Peyer's patch (tissue), 4 donors: ENCODE data around the gene PTPN3. TPM values are rescaled to one million over a fixed set of nuclear protein-coding genes. Genes with fewer than 3 reads are reported as not detected.

ENCODE experiments used
- DNase-seq, 3 donors: peaks; one replicate each; pipeline ENCODE4 v3.0.0-alpha.2; 2017 to 2019
- H3K27ac ChIP-seq, 4 donors: fragments of 200-600 bp; sonication (generic); one replicate each; pipeline ENCODE4 v1.5.1; 2016 to 2019
- H3K27me3 ChIP-seq, 2 donors: fragments of 200-600 bp; sonication (generic); one replicate each; pipeline ENCODE4 v1.5.1; 2019
- H3K36me3 ChIP-seq, 3 donors: fragments of 200-600 bp; sonication (generic); one replicate each; pipeline ENCODE4 v1.5.1; 2016 to 2019
- H3K4me1 ChIP-seq, 4 donors: fragments of 200-600 bp; sonication (generic); one replicate each; pipeline ENCODE4 v1.5.1; 2016 to 2019
- H3K4me3 ChIP-seq, 4 donors: fragments of 200-600 bp; sonication (generic); 1 replicate in 3 of 4; 2 replicates in 1 of 4; pipeline ENCODE4 v1.5.1; 2016 to 2019; ENCODE audit warnings: mild to moderate bottlenecking in 1 of 4
- H3K9me3 ChIP-seq, 4 donors: fragments of 200-600 bp; sonication (generic); one replicate each; pipeline ENCODE4 v1.5.1; 2016 to 2019; ENCODE audit warnings: mild to moderate bottlenecking in 1 of 4
- POLR2A ChIP-seq, 2 donors: fragments of 450-650 bp; IDR thresholded peaks; one replicate each; pipeline ENCODE4 v1.5.1; 2017; ENCODE audit warnings: antibody characterized with exemption in 2 of 2, mild to moderate bottlenecking in 2 of 2, moderate library complexity in 2 of 2
- total RNA-seq, 4 donors: library from RNA; depleted of rRNA; stranded (reverse); fragments of >200 nt; gene quantifications; one replicate each; pipeline ENCODE4 v1.1.0, GENCODE V29; 2016
- TF ChIP-seq, protein P1 (sequence below), 6 experiments: fragments of 450-650 bp in 4 of 6; fragments of 200-600 bp in 2 of 6; sonication (generic) in 1 of 6; IDR thresholded peaks; one replicate each; pipeline ENCODE4 v1.5.1; 2017 to 2019; ENCODE audit warnings: antibody characterized with exemption in 6 of 6, mild to moderate bottlenecking in 3 of 6, moderate library complexity in 1 of 6

The PTPN3 gene
- total RNA-seq, 4 donors from 2014 or later: 17.3 to 53.6 (median 37.4) TPM

DNA sequence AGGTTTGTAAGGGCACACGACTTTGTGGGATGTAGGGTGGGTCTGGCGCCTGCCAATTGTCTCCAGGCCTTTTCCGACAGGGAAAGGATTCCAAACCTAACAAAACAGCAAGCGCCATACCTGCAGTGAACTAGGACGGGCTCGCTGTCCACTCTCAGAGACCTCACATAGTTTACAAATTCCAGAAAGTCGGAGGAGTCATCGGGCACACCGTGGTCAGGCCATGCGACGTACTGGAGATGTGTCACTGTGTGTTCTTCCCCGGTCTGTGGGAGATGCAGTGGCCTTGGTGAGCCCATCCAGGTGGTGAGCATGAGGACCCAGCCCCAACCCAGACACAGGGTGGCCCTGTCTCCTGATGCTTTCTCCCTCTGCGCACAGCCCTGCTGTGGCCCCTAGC is 115.9 kb downstream of the PTPN3 start:
- H3K27ac ChIP-seq: no peak overlapping the region
- DNase-seq: no peak
- no peaks in the 10 kb centered on the region for H3K27me3 ChIP-seq
- no peaks in the 10 kb centered on the region for H3K9me3 ChIP-seq
- H3K36me3 ChIP-seq: peaks cover 0 to 45% (median 0%) of the 10 kb centered on the region in 3 donors
- TF ChIP-seq POLR2A (IDR thresholded peaks at IDR 0.05): no peak
- TF ChIP-seq, protein P1, sequence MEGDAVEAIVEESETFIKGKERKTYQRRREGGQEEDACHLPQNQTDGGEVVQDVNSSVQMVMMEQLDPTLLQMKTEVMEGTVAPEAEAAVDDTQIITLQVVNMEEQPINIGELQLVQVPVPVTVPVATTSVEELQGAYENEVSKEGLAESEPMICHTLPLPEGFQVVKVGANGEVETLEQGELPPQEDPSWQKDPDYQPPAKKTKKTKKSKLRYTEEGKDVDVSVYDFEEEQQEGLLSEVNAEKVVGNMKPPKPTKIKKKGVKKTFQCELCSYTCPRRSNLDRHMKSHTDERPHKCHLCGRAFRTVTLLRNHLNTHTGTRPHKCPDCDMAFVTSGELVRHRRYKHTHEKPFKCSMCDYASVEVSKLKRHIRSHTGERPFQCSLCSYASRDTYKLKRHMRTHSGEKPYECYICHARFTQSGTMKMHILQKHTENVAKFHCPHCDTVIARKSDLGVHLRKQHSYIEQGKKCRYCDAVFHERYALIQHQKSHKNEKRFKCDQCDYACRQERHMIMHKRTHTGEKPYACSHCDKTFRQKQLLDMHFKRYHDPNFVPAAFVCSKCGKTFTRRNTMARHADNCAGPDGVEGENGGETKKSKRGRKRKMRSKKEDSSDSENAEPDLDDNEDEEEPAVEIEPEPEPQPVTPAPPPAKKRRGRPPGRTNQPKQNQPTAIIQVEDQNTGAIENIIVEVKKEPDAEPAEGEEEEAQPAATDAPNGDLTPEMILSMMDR (IDR thresholded peaks at IDR 0.05): no peak
- H3K4me3 ChIP-seq: no peak overlapping the region
- H3K4me1 ChIP-seq: no peaks in the 10 kb centered on the region

DNA sequence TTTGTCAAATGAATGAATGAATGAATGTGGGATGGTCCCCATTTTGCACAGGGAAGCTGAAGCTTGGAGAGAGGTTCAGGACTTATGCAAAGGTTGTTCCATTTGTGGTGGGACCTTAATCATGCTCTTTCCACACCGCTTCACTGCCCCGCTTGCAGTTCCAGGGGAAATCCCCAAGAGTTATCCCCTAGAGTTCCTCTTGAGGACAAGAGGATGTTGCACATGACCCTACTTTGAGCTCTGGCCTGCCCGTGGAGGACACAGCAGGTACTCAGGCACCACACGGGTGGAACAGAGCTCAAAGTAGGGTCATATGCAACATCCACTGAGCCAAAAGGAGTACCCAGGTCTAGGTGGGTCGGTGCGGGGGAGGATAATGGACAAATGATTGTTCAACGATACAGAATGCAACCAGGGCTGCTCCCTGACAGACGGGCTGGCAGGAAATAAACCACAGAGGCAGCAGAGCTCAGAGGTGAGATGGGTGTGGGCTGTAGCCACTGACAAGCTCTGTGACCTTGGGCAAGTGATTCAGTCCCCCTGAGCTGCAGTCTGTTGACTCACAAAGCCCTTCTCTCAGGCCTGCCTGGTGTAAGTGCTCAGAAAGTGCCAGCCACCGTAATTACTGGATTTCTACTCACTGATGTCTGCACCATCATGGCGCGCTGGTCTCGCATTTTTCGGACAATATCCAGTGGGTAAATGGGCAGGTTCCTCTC is 116.9 kb downstream of the PTPN3 start:
- H3K4me3 ChIP-seq: no peak overlapping the region
- H3K36me3 ChIP-seq: peaks cover 0 to 40% (median 0%) of the 10 kb centered on the region in 3 donors
- no peaks in the 10 kb centered on the region for H3K27me3 ChIP-seq
- no peaks in the 10 kb centered on the region for H3K9me3 ChIP-seq
- H3K27ac ChIP-seq: no peak overlapping the region
- DNase-seq: no peak
- no peaks in the 10 kb centered on the region for H3K4me1 ChIP-seq
- TF ChIP-seq, protein P1 (IDR thresholded peaks at IDR 0.05): no peak
- TF ChIP-seq POLR2A (IDR thresholded peaks at IDR 0.05): no peak

DNA sequence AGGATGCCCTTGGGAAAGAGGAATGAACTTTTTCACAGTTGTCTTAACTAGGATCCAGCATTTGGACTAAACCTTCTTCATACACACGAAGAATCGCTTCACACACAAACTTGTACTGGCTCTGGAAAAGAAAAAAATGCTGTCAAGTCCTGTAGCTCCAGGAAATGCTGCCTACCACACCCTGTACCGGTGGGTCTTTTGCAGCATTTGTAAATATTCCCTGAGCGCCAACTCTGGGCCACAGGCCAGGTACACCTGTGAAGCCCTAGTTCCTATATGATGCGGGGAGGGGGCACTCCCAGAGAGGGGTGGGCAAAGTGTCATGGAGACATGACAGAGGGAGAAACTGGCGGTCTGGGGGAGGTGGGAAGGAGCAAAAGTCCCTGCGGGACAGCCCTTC is 118.6 kb downstream of the PTPN3 start:
- Histone ChIP-seq H3K4me1 (no peaks in the 10 kb centered on the region), H3K36me3 (peaks cover 0 to 28% (median 0%) of the 10 kb centered on the region in 3 donors), H3K27ac (no peak overlapping the region), H3K27me3 (no peaks in the 10 kb centered on the region), H3K4me3 (no peak overlapping the region), H3K9me3 (no peaks in the 10 kb centered on the region)
- TF ChIP-seq POLR2A (IDR thresholded peaks at IDR 0.05): no peak
- TF ChIP-seq, protein P1 (IDR thresholded peaks at IDR 0.05): no peak
- no peak for DNase-seq

DNA sequence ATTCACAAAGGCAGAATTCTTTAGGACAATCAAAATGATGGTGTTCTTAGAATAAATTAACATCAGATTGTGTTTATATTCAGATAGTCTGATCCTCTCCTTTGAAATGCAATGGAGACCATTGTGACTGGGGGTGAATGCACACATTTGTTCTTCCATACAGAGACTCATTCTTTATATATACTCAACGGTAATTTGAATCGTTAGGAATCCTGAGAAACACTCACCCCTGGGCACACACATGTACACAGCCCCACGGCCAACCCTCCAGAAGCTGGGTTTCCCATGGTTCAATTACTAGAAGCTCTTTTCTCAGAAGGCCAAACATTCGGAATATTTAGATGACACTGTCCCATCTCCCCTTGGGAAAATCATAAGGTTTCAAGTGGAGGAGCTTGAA is 119.8 kb downstream of the PTPN3 start:
- H3K4me1 ChIP-seq: no peaks in the 10 kb centered on the region
- no peak overlapping the region for H3K4me3 ChIP-seq
- peaks cover 0 to 21% (median 0%) of the 10 kb centered on the region in 3 donors for H3K36me3 ChIP-seq
- TF ChIP-seq, protein P1 (IDR thresholded peaks at IDR 0.05): no peak
- no peak for TF ChIP-seq POLR2A (IDR thresholded peaks at IDR 0.05)
- H3K9me3 ChIP-seq: no peaks in the 10 kb centered on the region
- no peak for DNase-seq
- H3K27ac ChIP-seq: no peak overlapping the region
- H3K27me3 ChIP-seq: no peaks in the 10 kb centered on the region

DNA sequence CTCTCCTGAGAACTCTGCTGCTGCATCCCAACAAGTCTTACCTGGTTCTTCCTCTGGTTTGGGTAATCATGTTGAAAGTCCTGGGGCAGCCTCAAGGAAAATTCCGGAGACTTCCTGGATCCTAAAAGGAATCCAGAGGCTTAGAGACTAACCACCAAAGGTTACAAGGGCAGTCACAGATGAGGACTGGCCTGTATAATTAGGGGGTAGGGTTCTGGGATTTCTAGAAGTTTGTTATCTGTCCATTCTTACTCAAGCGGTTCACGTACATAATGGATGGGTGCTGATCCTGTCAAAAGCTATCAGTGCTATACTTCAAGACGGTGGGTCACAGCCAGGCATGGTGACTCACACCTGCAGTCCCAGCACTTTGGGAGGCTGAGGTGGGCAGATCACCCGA is 125.9 kb downstream of the PTPN3 start:
- no peak for DNase-seq
- Histone ChIP-seq H3K9me3 (no peaks in the 10 kb centered on the region), H3K4me3 (no peak overlapping the region), H3K27ac (no peak overlapping the region), H3K27me3 (no peaks in the 10 kb centered on the region), H3K36me3 (no peaks in the 10 kb centered on the region), H3K4me1 (no peaks in the 10 kb centered on the region)
- TF ChIP-seq, protein P1 (IDR thresholded peaks at IDR 0.05): no peak
- no peak for TF ChIP-seq POLR2A (IDR thresholded peaks at IDR 0.05)
